Uterus (tissue), 4 donors: ENCODE data around the gene TUBB6. TPM values are rescaled to one million over a fixed set of nuclear protein-coding genes. Genes with fewer than 3 reads are reported as not detected.

Source experiments
- DNase-seq, 2 donors: peaks; one replicate each; pipeline ENCODE4 v3.0.0-alpha.2; 2019 to 2020
- H3K27ac ChIP-seq, 2 donors: fragments of 200-600 bp; sonication (generic); 1 replicate in 1 of 2; 2 replicates in 1 of 2; pipeline ENCODE4 v1.5.1; 2016 to 2018
- H3K27me3 ChIP-seq, 2 donors: fragments of 200-600 bp; sonication (generic); one replicate each; pipeline ENCODE4 v1.5.1; 2018 to 2019; ENCODE audit warnings: control low read depth in 1 of 2
- H3K36me3 ChIP-seq, 2 donors: fragments of 200-600 bp; sonication (generic); one replicate each; pipeline ENCODE4 v1.5.1; 2019; ENCODE audit warnings: control low read depth in 1 of 2
- H3K4me1 ChIP-seq, 2 donors: fragments of 200-600 bp; sonication (generic); one replicate each; pipeline ENCODE4 v1.5.1; 2018 to 2019; ENCODE audit warnings: control low read depth in 1 of 2
- H3K4me3 ChIP-seq, 2 donors: fragments of 200-600 bp; sonication (generic); 1 replicate in 1 of 2; 2 replicates in 1 of 2; pipeline ENCODE4 v1.5.1; 2018 to 2019; ENCODE audit warnings: mild to moderate bottlenecking in 1 of 2
- H3K9me3 ChIP-seq, 2 donors: fragments of 200-600 bp; sonication (generic); one replicate each; pipeline ENCODE4 v1.5.1; 2019; ENCODE audit warnings: control low read depth in 1 of 2
- POLR2A ChIP-seq, 2 donors: fragments of 450-650 bp; IDR thresholded peaks; one replicate each; pipeline ENCODE4 v1.6.1; 2016; ENCODE audit warnings: antibody characterized with exemption in 2 of 2, mild to moderate bottlenecking in 1 of 2, moderate library complexity in 1 of 2
- intact Hi-C: fragments of 100-400 bp; cut with DNase I; formaldehyde crosslinking; loops from one replicate; pipeline ENCODE4 v1.15.1; 2023; ENCODE audit warnings: low total_unique reads
- total RNA-seq, 4 donors: library from RNA; depleted of rRNA in 3 of 4; stranded (reverse); fragments of >200 nt in 3 of 4; gene quantifications; one replicate each; pipeline versions ENCODE4 v1.1.0 to v1.2.4, GENCODE V29; 2014 to 2023
- TF ChIP-seq, protein P1 (sequence below), 4 experiments: fragments of 200-600 bp in 2 of 4; fragments of 450-650 bp in 2 of 4; sonication (generic) in 2 of 4; IDR thresholded peaks; one replicate each; pipeline ENCODE4 v1.5.1; 2016 to 2019; ENCODE audit warnings: antibody characterized with exemption in 4 of 4, mild to moderate bottlenecking in 2 of 4, moderate library complexity in 1 of 4
- donor health status: DM: yes; HTN: yes; CAD: no.

Gene TUBB6
- total RNA-seq, 4 donors from 2014 or later, result 222 to 456 (median 280) TPM

DNA sequence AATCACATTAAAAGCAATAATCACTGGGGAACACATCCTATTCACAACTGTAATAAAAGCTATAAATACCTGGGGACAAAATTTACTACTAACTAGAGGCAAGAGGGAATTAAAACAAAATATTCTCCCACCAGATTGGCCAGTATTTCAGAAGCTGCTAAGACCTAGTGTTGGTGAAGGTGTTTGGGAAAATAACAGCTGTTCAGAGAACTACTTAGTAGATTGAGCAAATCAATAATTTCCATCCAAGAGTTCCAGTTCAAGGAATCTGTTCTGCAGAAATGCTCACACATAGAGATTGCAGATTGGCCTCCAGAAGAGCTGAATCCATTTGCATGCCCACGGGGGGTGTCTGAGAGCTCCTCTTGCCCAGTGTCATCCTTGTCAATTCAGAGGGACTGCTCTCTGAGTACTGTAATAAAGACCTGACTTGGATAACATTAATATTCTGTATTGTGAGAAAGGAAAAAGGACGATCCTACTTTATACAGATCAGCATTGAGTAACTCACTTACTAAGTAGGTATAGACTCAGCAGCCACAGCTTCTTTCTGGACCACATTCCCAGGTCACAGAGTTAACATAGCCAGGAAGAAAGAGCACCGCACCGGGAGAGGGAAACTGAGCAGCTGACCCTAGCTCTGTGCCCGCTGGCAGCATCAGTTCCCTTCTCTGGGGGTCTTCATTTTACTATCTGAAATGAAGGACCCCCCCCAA lies 5.6 kb downstream of the TUBB6 start:
- intact Hi-C loops, result no loop called here
- H3K27me3 ChIP-seq, result no peaks in the 10 kb centered on the region
- TF ChIP-seq, protein P1, sequence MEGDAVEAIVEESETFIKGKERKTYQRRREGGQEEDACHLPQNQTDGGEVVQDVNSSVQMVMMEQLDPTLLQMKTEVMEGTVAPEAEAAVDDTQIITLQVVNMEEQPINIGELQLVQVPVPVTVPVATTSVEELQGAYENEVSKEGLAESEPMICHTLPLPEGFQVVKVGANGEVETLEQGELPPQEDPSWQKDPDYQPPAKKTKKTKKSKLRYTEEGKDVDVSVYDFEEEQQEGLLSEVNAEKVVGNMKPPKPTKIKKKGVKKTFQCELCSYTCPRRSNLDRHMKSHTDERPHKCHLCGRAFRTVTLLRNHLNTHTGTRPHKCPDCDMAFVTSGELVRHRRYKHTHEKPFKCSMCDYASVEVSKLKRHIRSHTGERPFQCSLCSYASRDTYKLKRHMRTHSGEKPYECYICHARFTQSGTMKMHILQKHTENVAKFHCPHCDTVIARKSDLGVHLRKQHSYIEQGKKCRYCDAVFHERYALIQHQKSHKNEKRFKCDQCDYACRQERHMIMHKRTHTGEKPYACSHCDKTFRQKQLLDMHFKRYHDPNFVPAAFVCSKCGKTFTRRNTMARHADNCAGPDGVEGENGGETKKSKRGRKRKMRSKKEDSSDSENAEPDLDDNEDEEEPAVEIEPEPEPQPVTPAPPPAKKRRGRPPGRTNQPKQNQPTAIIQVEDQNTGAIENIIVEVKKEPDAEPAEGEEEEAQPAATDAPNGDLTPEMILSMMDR (IDR thresholded peaks at IDR 0.05), result no peak
- no peak for TF ChIP-seq POLR2A (IDR thresholded peaks at IDR 0.05)
- peaks cover 0 to 14% of the 10 kb centered on the region in 2 donors for H3K9me3 ChIP-seq
- H3K27ac ChIP-seq, result peak overlapping the region; percentile 22 to 53
- H3K4me1 ChIP-seq, result peaks cover 0 to 20% of the 10 kb centered on the region in 2 donors
- no peaks in the 10 kb centered on the region for H3K36me3 ChIP-seq
- H3K4me3 ChIP-seq, result no peak overlapping the region
- no peak for DNase-seq

DNA sequence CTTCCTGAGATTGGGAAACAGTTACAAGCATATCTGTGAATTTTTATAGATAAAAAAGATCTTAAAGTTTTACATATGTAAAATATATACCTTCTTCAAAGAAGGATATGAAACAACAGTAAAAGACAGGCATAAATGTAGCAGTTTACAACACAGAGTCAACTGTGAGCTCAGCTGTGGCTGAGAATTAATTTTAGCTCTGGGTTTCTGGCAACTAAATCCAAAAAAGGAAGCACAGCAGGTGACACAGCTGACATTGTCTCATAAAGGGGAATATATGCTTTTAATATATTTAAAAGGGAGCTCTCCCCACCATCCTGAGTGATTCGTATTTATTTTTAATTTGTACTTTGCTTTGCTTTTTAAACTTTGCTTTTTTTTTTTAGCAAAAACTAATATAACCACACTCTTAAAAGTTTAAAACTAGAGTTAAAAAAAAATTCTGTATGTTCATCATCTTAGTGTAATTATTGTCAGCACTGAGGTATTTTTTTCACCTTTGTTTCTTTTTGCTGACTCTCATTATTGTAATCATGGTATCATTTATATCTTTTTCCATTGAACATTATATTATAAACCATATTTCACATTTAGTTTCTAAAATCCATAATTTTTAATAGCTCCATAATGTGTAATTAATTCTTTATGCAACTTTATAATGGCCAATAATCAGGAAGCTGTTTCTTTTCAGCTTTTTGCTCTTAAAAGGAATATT lies 6.7 kb downstream of the TUBB6 start:
- intact Hi-C loops, result no loop called here
- Histone ChIP-seq H3K27me3 (no peaks in the 10 kb centered on the region), H3K36me3 (no peaks in the 10 kb centered on the region), H3K4me1 (peaks cover 0 to 15% of the 10 kb centered on the region in 2 donors), H3K9me3 (peaks cover 0 to 14% of the 10 kb centered on the region in 2 donors), H3K4me3 (no peak overlapping the region), H3K27ac (peak overlapping the region; percentile 47 to 53)
- TF ChIP-seq POLR2A (IDR thresholded peaks at IDR 0.05), result no peak
- TF ChIP-seq, protein P1 (IDR thresholded peaks at IDR 0.05), result no peak
- no peak for DNase-seq

DNA sequence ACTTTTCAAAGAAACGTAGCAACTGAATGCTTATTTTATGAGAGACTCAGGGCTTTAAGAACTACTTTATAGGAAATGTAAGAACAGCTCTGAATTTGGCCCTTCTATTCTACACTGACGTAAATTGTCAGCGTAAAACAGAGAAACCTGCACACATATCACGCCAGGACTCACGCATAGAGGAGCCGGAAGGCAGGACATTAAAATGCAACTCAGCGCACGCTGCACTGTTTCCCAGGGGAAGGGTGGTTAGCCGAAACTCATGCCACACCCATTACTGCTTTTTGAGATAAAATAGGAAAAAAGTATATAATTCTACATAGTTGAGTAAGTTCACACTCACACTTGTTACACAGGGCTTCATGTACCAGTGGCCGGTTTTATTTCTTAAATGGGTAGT lies 7.4 kb downstream of the TUBB6 start:
- peaks cover 0 to 14% of the 10 kb centered on the region in 2 donors for H3K9me3 ChIP-seq
- H3K27me3 ChIP-seq, result no peaks in the 10 kb centered on the region
- intact Hi-C loops, result no loop called here
- peak overlapping the region; percentile 47 to 58 for H3K27ac ChIP-seq
- no peak overlapping the region for H3K4me3 ChIP-seq
- H3K4me1 ChIP-seq, result peaks cover 0 to 10% of the 10 kb centered on the region in 2 donors
- no peak for DNase-seq
- TF ChIP-seq, protein P1 (IDR thresholded peaks at IDR 0.05), result no peak
- TF ChIP-seq POLR2A (IDR thresholded peaks at IDR 0.05), result no peak
- no peaks in the 10 kb centered on the region for H3K36me3 ChIP-seq

DNA sequence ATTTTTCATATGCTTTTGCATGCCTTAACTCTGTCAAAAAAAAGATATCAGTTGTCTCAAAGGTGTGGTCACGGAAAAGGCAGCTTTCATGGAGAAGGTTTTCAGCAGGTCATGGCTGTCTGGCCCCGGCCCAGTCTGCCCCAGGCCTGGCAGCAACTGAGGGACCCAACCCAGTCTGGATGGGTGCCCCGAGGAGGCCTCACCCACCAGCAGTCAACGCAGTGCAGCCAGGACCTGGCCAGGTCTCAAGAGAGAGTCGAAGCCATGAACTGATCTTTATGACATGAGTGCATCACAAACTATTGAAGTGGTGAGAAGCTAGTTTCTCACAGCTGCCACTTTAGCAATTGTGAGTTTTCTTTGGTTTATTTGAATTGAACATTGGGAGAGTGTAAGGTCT lies 7.9 kb downstream of the TUBB6 start:
- no peak for DNase-seq
- Histone ChIP-seq H3K4me1 (peaks cover 0 to 9% of the 10 kb centered on the region in 2 donors), H3K36me3 (no peaks in the 10 kb centered on the region), H3K27ac (peak overlapping the region; percentile 47 to 58), H3K27me3 (no peaks in the 10 kb centered on the region), H3K4me3 (no peak overlapping the region), H3K9me3 (peaks cover 0 to 14% of the 10 kb centered on the region in 2 donors)
- intact Hi-C loops, result no loop called here
- TF ChIP-seq, protein P1 (IDR thresholded peaks at IDR 0.05), result no peak
- TF ChIP-seq POLR2A (IDR thresholded peaks at IDR 0.05), result no peak
